ENCODE results near the gene PTPN22. TPM values are rescaled to one million over a fixed set of nuclear protein-coding genes. Genes with fewer than 3 reads are reported as not detected.

The PTPN22 gene
- total and polyA plus RNA-seq, 9 of the 15 experiments (the other 6 are each of a cell fraction or from before 2014, with no cell fraction given), result 0.45 to 4.6 (median 1.1) TPM

- TF ChIP-seq, protein P1, sequence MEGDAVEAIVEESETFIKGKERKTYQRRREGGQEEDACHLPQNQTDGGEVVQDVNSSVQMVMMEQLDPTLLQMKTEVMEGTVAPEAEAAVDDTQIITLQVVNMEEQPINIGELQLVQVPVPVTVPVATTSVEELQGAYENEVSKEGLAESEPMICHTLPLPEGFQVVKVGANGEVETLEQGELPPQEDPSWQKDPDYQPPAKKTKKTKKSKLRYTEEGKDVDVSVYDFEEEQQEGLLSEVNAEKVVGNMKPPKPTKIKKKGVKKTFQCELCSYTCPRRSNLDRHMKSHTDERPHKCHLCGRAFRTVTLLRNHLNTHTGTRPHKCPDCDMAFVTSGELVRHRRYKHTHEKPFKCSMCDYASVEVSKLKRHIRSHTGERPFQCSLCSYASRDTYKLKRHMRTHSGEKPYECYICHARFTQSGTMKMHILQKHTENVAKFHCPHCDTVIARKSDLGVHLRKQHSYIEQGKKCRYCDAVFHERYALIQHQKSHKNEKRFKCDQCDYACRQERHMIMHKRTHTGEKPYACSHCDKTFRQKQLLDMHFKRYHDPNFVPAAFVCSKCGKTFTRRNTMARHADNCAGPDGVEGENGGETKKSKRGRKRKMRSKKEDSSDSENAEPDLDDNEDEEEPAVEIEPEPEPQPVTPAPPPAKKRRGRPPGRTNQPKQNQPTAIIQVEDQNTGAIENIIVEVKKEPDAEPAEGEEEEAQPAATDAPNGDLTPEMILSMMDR (IDR thresholded peaks at IDR 0.05 in 2 of 3, conservative IDR thresholded peaks at IDR 0.05 in 1 of 3; ENCODE audit: insufficient read depth in 2 of 3, low read depth in 1 of 3, low read length in 3 of 3), result peak; percentile 89 to 96 (median 93)
- TF ChIP-seq ZNF436 (CRISPR knock-in tag; IDR thresholded peaks at IDR 0.05) (no peak), STAT5A (IDR thresholded peaks at IDR 0.05; ENCODE audit: borderline replicate concordance, low read length) (0 out of 2 replicates have a peak, but pooled peaks have one; percentile 39), POLR2H (tag; IDR thresholded peaks at IDR 0.05; ENCODE audit: low read depth) (peak; percentile 72), HDGF (IDR thresholded peaks at IDR 0.05) (peak; percentile 60; the same call in 1 of the 2 replicates), ADNP (tag; IDR thresholded peaks at IDR 0.05) (no peak), ZNF274 (IDR thresholded peaks at IDR 0.05; ENCODE audit: borderline replicate concordance, low read depth, low read length) (no peak), ZNF140 (CRISPR knock-in tag; IDR thresholded peaks at IDR 0.05) (no peak), KDM5B (IDR thresholded peaks at IDR 0.05; ENCODE audit: insufficient replicate concordance, low read depth, low read length) (peak; percentile 79), RBM39 (optimal IDR thresholded peaks at IDR 0.05; ENCODE audit: low read depth, low read length) (peak; percentile 79), MTA3 (IDR thresholded peaks at IDR 0.05; ENCODE audit: borderline replicate concordance) (peak; percentile 93), ZNF830 (CRISPR knock-in tag; IDR thresholded peaks at IDR 0.05) (no peak), NFE2 (IDR thresholded peaks at IDR 0.05; ENCODE audit: low read depth) (0 out of 2 replicates have a peak, but pooled peaks have one; percentile 53), CLOCK (CRISPR knock-in tag; IDR thresholded peaks at IDR 0.05; ENCODE audit: borderline replicate concordance) (no peak), PYGO2 (tag; IDR thresholded peaks at IDR 0.05) (no peak), MYBL2 (IDR thresholded peaks at IDR 0.05; ENCODE audit: low read depth) (no peak), MYBL2 (CRISPR knock-in tag; IDR thresholded peaks at IDR 0.05; ENCODE audit: borderline replicate concordance) (no peak), JUND (IDR thresholded peaks at IDR 0.05; ENCODE audit: borderline replicate concordance, low read depth, low read length) (peak; percentile 80), JUND (tag; IDR thresholded peaks at IDR 0.05; ENCODE audit: borderline replicate concordance, low read depth, low read length) (peak; percentile 59; the same call in 1 of the 3 replicates), ZNF3 (CRISPR knock-in tag; IDR thresholded peaks at IDR 0.05) (no peak), GATA2 (CRISPR knock-in tag; IDR thresholded peaks at IDR 0.05) (no peak), ZNF354B (CRISPR knock-in tag; IDR thresholded peaks at IDR 0.05) (no peak)
- TF ChIP-seq, protein P2, sequence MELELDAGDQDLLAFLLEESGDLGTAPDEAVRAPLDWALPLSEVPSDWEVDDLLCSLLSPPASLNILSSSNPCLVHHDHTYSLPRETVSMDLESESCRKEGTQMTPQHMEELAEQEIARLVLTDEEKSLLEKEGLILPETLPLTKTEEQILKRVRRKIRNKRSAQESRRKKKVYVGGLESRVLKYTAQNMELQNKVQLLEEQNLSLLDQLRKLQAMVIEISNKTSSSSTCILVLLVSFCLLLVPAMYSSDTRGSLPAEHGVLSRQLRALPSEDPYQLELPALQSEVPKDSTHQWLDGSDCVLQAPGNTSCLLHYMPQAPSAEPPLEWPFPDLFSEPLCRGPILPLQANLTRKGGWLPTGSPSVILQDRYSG (tag; conservative IDR thresholded peaks at IDR 0.05; ENCODE audit: low read depth), result no peak
Observed at GRCh38 chr1:113904674-113905434, 33.3 kb upstream of the PTPN22 start, which contains the start of the genes AP4B1 and DCLRE1B (continued).

All from K562 (cell line).